GM18505 (cell line): ENCODE results near the gene INSC.
"Not testable (repeated sequence)": the region's sequence is repeated elsewhere in the genome, so short reads cannot be mapped to it uniquely, and the experiment has no call there.

Source experiments
- ATAC-seq: cut with Tn5 transposase; IDR thresholded peaks from one replicate; pipeline ENCODE4 v1.9.1; 2021; ENCODE audit not compliant: unreplicated experiment
- POLR2A ChIP-seq: IDR thresholded peaks from 4 replicates; pipeline ENCODE4 v1.6.1; 2011; ENCODE audit warnings: borderline replicate concordance; ENCODE audit not compliant: insufficient read depth, insufficient read length; ENCODE audit errors: extremely low read depth

The INSC gene

GRCh38 chr11:15114501-15115475 is at the start of gene INSC:
INSC (plus strand) TSS chr11:15114923; CDS start chr11:15149175, 34,252 bp downstream.
- no peak for TF ChIP-seq POLR2A
- no peak for ATAC-seq

DNA sequence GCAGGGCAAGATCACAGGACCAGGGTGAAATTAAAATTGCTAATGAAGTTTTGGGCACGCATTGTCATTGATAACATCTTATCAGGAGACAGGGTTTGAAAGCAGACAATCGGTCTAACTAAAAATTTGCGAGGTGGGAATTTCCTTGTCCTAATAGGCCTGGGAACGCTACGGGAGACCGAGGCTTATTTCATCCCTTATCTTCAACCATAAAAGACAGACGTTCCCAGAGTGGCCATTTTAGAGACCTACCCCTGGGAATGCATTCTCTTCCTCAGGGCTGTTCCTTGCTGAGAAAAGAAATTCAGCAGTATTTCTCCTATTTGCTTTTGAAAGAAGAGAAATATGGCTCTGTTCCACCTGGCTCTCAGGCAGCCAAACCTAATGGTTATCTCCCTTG is 45.0 kb upstream of the INSC start:
- ATAC-seq = not testable (repeated sequence)

DNA sequence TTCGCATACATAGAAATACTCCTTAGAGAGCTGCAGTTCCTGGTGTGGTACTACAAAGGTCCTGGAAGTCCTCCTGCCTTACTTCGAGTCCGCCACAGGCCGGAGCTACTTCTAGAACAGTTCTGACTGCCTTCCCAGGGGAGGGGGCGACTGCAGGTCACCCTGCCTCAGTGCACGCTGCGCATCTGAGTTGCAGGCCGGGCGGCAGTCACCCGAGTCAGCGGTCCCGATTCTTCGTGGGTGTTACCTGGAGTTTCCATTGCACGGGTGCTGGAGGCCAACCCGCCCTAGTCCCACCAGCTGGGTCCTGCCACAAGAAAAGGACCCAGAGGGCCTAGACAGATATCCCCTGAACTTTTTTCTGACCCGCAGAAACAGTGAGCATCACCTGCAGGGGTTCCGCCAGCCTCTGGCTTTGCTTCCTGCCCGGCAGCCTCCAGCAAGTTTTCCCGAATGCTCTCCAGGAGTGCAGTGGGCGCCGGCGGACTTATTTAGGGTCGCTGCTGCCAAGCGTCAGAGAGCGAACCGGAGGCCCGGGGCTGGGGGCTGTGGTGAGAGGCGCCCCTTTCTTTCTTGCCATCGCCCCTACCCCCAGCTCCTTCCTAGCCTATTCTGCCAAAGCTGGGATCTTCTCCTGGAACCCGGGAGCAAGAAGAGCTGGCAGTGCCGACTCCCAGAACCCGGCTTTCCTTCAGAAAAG is 43.0 kb upstream of the INSC start:
- TF ChIP-seq POLR2A = no peak
- no peak for ATAC-seq

DNA sequence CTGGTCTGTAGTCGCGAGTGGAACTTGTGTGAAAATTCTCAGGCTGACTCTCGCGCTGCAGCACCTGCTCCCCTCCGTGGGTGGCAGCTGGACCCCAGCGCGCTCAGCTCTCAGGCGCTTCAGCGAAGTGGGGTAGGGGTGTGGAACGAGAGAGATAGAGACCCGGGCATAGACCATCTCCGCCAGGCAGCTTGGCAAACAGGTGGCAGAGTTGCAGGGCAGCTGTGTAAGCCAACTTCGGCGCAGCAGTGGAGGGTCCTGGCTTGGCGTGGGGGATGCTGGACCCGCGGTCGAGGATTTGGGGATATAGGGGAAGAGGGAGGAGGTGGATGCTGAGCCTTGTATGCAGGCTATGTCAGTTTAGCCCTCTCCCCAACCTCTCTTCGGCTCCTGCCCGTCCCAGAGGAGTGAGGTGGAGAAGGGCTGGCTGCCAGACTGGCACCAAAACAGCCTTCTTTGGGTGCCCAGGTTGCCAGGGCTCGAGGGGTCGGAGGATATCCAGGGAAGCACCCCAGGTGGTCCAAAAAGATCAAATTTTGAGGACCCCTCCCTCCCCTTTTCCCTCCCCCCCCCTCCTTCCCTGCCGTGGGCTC is 42.1 kb upstream of the INSC start:
- no peak for ATAC-seq
- no peak for TF ChIP-seq POLR2A

GRCh38 chr11:15073361-15074205 is 41.1 kb upstream of the INSC start, which contains the start of gene CALCB:
CALCB (plus strand) TSS chr11:15073593; CDS start chr11:15074719, 1,126 bp downstream.
- TF ChIP-seq POLR2A = no peak
- no peak for ATAC-seq

- TF ChIP-seq POLR2A = no peak
- ATAC-seq = peak; percentile 95
Measured at GRCh38 chr11:15074206-15075161, 40.2 kb upstream of the INSC start.

DNA sequence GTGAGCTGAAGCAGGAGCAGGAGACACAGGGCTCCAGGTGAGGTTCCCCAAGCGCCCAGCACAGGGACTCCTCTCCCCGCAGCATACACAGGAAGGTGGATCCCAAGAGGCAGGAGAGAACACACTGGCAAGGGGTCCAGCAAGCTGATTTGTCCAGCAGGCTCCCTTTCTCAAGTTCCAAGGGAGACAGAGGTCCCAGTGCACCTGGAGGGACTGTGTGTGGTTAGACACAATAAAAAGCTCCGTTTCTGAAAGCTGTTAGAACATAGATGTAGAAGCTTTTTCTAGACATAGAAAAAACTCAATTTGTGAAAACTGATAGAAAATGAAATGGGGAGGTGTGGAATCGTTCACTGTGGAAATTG is 39.6 kb upstream of the INSC start:
- no peak for TF ChIP-seq POLR2A
- ATAC-seq = no peak

DNA sequence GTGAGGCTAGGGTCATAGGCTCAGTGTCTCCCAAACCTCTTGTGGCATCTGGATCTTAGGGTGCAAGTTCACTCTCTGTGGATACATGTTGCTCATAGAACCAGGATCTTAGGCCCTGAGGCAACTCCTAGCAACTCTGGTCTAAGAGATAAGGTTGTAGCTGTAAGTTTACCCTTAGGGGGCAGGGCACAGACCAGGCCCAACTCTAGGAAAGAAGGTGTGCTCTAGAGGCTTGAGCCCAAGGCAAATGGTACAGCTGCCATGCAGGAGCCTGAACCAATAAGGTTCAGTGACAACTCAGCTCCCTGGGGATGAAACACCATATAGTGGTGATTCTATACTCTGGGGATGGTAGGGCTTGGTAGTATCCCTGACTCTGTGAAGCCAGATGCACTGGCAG is 23.5 kb upstream of the INSC start:
- no peak for TF ChIP-seq POLR2A
- no peak for ATAC-seq

- no peak for ATAC-seq
- TF ChIP-seq POLR2A = no peak
Measured at GRCh38 chr11:15091625-15092024, 23.1 kb upstream of the INSC start.

- ATAC-seq = peak; percentile 73
- no peak for TF ChIP-seq POLR2A
Measured at GRCh38 chr11:15093432-15093831, 21.3 kb upstream of the INSC start.

DNA sequence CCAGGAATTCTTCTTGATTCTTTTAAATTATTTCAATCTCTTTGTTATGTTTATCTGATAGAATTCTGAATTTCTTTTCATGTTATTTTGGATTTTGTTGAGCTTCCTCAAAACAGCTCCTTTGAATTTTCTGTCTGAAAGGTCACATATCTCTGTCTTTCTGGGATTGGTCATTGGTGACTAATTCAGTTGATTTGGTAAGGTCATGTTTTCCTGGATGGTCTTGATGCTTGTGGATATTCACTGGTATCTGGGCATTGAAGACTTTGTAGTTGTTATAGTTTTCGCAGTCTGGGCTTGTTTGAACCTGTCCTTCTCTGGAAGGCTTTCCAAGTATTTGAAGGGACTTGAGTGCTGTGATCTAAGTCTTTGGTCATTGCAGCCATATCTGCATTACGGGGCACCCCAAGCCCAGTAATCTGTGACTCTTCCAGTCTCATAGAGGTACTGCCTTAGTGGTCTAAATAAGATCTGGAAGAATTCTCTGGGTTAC is 18.9 kb upstream of the INSC start:
- no peak for ATAC-seq
- no peak for TF ChIP-seq POLR2A

GRCh38 chr11:15097411-15097810 is 17.3 kb upstream of the INSC start:
- no peak for ATAC-seq
- no peak for TF ChIP-seq POLR2A
